GM18517 (cell line): ENCODE results near the gene BLOC1S1.

ENCODE experiments used
- ATAC-seq: cut with Tn5 transposase; IDR thresholded peaks from one replicate; pipeline ENCODE4 v1.9.1; 2021; ENCODE audit warnings: mild to moderate bottlenecking, moderate library complexity; ENCODE audit not compliant: unreplicated experiment

The BLOC1S1 gene

GRCh38 chr12:55726971-55727370, 11.1 kb downstream of the BLOC1S1 start:
- no peak for ATAC-seq

DNA sequence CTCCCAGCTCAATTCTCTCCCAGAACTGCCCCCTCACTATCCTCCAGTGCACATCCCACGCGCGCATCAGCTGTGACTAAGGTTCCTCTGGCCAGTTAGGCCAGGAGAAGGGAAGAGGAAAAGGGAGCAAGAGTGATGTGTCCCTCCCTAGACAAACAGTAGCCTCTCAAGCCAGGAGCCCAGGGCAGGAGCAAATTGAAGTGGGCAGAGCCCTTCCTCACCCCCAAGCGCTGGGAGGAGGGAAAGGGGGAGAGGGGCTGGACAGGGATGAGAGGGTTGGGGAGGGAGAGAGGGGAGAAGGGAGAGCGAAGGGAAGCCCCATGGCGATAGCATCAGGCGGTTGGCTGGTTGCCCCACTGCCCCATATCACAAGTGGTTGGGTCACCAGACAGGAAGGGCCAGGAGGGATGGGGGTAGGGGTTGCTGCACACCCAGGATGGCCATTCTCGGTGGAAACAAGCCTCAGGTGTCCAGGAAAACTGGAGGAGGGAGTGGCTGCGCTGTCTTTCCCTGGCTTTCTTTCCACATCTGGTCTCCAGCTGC, 11.9 kb downstream of the BLOC1S1 start:
- ATAC-seq: no peak

DNA sequence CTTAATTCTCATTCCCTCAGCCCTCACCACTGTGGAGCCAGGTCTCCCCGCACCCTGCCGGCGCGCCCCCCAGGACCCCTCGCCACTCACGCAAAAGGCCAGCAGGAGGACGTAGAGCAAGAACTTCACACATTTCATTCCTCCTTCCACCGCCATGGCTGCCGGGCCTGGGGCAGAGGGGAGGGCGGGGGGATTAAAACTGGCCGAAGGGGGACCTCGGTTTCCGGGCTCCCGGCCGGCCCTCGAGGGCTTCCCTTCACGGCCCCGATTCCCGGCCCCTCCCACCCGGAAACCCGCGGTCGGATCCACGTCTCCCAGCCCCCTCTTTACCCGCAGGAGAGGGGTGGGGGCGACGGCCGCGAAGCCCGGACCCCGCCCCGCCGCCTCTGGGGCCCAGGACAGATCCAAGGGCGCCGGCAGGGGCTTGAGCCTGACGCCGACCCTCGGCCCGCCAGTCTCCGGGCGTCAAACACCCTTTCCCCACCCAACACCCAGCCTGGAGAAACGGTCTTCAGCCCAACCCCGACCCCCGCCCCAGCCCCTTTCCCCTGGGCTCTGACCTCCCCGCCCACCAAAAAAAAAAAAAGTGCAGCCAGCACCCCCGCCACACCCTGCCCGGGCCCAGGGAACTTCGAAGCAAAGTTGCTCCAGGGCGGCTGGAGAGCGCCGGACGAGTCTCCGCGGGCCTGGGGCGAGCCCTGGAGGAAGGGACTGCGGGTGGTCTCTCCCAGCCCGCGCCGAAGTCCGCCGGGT, 12.5 kb downstream of the BLOC1S1 start:
- peak; percentile 27 for ATAC-seq

- ATAC-seq: peak; percentile 54
Observed at GRCh38 chr12:55728939-55729818, 13.3 kb downstream of the BLOC1S1 start, which contains the start of gene CD63. Gene CD63, minus strand, starts transcription at chr12:55729009. Its CDS starts 668 bp downstream, at chr12:55728341.

DNA sequence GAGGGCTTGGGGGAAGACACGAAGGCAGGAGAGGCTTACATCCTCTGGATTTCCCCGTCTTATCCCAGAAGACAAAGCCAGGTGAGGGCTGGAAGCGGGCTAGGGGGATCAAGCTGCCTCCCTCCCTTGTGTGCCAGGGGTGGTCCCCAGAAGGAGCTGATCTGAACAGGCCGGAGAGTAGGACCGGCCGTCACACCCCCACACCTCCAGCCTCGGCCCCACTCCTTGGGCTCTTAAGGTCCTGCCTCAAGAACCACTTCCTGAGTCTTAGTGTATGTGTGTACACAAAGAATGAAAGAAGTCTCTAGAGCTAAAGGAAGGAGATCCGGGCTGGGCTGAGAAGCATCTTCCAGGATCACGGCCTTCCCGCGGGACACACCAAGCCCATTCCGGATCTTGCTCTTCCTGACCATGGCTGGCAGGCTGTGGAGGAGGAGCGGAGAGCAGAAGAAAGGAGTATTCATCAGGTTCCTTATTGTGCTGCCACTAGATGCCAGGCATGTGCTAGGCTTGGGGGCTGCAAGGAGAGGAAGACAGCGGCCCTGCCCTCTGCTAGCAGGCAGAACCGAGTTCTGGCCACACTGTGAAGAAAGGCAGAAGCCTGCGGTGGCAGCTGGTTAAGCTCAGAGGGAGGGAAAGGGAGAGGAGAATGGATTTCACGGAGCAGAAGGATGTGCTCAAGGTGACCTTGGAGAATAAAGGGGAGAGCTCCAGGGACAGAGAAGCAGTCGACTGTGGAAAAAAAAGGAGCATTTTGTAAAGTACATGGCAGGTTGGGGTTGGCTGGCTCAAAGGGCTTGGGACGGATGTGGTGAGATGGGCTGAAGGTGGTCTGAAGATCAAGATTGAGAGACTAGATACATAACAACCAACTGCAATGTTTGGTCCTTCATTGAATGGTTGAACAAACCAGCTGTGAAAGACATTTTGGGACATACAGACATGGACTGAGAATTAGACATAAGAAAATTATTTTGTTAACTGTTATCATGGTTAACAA, 14.3 kb downstream of the BLOC1S1 start:
- ATAC-seq: peak; percentile 40

- ATAC-seq: no peak
Observed at GRCh38 chr12:55732288-55732687, 16.4 kb downstream of the BLOC1S1 start.

DNA sequence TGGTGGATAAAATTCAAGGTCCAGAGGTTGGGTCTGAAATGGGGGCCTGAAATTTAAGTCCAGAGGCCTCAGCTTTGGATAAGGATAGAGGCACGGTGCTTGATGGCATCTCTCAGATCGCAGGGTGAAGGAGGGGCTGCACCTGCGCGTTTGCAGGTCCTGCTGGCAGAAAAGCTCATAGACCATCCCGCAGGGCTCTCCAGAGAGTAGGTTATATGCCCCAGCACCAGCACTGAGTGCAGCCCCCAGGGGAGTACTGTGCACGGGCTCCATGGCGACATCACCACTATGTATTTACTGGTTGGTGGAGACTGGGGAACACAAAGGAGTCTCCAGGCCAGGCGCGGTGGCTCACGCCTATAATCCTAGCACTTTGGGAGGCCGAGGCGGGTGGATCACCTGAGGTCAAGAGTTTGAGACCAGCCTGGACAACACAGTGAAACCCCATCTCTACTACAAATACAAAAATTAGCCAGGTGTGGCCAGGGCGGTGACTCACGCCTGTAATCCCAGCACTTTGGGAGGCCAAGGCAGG, 17.2 kb downstream of the BLOC1S1 start:
- ATAC-seq: no peak

DNA sequence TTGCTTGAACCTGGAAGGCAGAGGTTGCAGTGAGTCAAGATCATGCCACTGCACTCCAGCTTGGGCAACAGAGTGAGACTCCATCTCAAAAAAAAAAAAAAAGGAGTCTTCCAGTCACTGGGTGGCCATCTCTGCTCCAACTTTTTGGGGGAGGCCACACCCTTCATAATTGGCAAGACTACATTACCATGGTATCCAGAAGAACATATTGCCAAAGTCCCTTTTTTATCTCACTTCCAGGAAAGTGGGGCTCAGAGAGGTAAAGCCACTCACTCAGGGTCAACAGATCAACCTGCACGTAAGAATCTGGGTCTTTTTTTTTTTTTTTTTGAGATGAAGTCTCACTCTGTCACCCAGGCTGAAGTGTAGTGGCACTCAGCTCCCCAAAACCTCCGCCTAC, 18.0 kb downstream of the BLOC1S1 start:
- ATAC-seq: no peak

GRCh38 chr12:55734595-55734994, 18.7 kb downstream of the BLOC1S1 start:
- ATAC-seq: no peak

GRCh38 chr12:55736076-55736475, 20.2 kb downstream of the BLOC1S1 start:
- ATAC-seq: no peak

GRCh38 chr12:55736780-55737580, 21.1 kb downstream of the BLOC1S1 start:
- no peak for ATAC-seq

- no peak for ATAC-seq
Observed at GRCh38 chr12:55737581-55738122, 21.8 kb downstream of the BLOC1S1 start.

GRCh38 chr12:55738123-55739024, 22.5 kb downstream of the BLOC1S1 start:
- peak; percentile 85 for ATAC-seq

- ATAC-seq: no peak
Observed at GRCh38 chr12:55739025-55739378, 23.2 kb downstream of the BLOC1S1 start.

DNA sequence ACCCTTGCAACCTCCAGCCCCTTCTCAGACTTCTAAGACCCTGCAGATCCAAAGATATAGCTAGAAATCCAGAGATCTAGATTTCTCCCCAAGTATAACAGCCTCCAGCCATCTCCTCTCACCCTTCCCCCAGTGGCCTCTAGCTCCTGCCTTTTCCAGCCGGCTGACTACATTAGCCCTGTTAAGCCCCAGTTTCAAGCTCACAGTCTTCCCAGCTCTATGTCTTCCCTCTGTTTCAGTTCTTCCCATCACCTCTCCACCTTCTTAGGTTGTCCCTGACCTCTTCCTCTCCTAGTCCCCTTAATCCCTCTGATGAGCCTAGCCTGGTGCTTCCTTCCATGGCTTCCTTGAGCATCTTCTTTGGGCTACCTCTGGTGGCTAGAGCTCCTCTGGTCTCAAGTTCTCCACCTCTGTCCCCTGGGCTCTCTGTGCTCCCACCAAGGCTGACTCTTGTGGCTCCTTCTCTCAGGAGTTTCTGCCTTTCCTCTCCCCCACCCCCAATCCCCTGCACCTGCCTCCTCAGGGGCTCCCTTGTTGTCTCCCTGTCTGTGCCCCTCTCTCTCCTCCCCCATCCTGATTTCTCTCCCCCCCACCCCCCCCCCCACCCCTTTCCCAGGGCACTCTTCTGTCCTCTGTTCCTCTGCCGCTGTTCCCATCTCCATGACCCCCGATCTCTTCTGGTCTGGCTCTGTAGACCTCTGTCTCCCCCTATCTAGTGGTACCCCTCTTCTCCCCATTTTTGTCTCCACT, 26.3 kb downstream of the BLOC1S1 start:
- no peak for ATAC-seq

GRCh38 chr12:55742719-55743405, 27.0 kb downstream of the BLOC1S1 start, which contains the start of gene GDF11:
Gene GDF11, plus strand, starts transcription at chr12:55743122. Its CDS starts 195 bp downstream, at chr12:55743317.
- ATAC-seq: peak; percentile 20
